ENCODE results near the gene TDO2. TPM values are rescaled to one million over a fixed set of nuclear protein-coding genes. Genes with fewer than 3 reads are reported as not detected.
A peak's percentile ranks its signal among the peaks of the same experiment; 100 is the strongest.

Gene TDO2
- total RNA-seq, 1 experiment from 2014 or later = not detected

DNA sequence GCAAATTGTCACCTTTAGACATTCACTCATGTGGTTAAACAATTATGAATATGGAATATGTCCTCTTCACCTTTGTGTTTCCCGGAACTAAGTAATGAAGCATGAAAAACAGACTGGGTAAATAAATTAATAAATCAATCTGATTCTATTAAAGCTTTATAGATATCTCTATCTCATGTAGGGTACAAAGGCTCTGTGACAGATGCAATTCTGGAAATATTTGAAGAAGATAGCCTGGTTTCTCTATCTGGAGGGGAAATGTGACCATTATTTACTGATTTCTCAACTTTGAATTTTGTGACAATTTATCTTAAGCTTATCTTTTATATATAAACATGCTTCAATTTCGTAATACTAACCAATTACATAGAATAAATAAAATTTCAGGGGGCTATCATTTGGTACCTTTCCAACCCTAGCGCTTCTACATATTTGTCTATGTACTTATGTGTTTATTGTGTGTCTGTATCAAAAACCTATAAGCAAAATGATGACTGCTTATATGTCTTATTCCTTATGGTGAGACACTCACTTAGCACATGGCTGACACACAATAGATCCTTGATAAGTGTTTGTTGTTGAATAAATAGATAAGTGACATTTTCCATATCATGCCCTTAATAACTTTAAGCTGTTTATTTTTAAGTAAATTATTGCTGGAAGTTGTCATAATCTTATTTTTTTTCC is 40.3 kb downstream of the TDO2 start:
- no peaks in the 10 kb centered on the region for H3K4me1 Mint-ChIP-seq (ENCODE audit: insufficient read depth, unreplicated experiment)
- no peak for DNase-seq (ENCODE audit: unreplicated experiment)
- no peaks in the 10 kb centered on the region for H3K36me3 Mint-ChIP-seq (ENCODE audit: insufficient read depth, unreplicated experiment)
- no TSS peak for BruUV-seq (replicated peaks)
- H3K27ac Mint-ChIP-seq (ENCODE audit: low read depth, unreplicated experiment) = no peak overlapping the region
- no peaks in the 10 kb centered on the region for H3K9me3 Mint-ChIP-seq (ENCODE audit: unreplicated experiment)
- ChIA-PET CTCF (interaction anchor here (0.6 to 2.5 kb wide), 4 partner anchors 9 to 500 kb away, joined by 3 to 20 read pairs (median 4); partner anchors contain the start of gene CTSO), POLR2A (no interaction called here)
- TF ChIP-seq, protein P1, sequence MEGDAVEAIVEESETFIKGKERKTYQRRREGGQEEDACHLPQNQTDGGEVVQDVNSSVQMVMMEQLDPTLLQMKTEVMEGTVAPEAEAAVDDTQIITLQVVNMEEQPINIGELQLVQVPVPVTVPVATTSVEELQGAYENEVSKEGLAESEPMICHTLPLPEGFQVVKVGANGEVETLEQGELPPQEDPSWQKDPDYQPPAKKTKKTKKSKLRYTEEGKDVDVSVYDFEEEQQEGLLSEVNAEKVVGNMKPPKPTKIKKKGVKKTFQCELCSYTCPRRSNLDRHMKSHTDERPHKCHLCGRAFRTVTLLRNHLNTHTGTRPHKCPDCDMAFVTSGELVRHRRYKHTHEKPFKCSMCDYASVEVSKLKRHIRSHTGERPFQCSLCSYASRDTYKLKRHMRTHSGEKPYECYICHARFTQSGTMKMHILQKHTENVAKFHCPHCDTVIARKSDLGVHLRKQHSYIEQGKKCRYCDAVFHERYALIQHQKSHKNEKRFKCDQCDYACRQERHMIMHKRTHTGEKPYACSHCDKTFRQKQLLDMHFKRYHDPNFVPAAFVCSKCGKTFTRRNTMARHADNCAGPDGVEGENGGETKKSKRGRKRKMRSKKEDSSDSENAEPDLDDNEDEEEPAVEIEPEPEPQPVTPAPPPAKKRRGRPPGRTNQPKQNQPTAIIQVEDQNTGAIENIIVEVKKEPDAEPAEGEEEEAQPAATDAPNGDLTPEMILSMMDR (IDR thresholded peaks at IDR 0.05; ENCODE audit: unreplicated experiment) = no peak
- H3K27me3 Mint-ChIP-seq (ENCODE audit: insufficient read depth, unreplicated experiment) = no peaks in the 10 kb centered on the region
- H3K4me3 Mint-ChIP-seq (ENCODE audit: unreplicated experiment) = no peak overlapping the region
- intact Hi-C loops (cut with micrococcal nuclease) = no loop called here

DNA sequence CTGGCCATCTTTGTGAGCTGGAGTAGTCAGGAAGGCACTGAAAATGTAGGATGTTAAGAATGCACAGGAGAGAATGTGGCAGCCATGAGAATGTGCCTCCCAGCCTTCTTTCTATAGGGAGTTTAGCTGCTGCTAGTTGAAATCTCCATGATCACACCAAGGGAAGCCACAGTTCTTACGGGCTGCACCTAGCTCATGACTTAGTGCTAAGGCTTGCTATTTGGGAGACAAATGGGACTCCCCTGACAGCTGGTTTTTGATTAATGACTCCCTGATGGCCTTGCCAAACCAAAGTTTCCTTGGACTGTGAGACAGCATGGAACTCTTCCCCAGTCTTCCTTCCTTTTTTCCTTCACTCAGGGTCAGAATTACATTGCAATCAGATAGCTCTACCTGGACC is 41.0 kb downstream of the TDO2 start:
- TF ChIP-seq, protein P1 (IDR thresholded peaks at IDR 0.05; ENCODE audit: unreplicated experiment) = no peak
- no peak overlapping the region for H3K4me3 Mint-ChIP-seq (ENCODE audit: unreplicated experiment)
- no peak overlapping the region for H3K27ac Mint-ChIP-seq (ENCODE audit: low read depth, unreplicated experiment)
- intact Hi-C loops (cut with micrococcal nuclease) = no loop called here
- ChIA-PET CTCF (interaction anchor here (1.4 to 2.5 kb wide), 2 partner anchors 9 to 136 kb away, joined by 3 to 20 read pairs; partner anchors contain the start of gene CTSO), POLR2A (interaction anchor here (0.7 to 0.9 kb wide), 2 partner anchors 23 to 30 kb away, joined by 3 to 4 read pairs; no protein-coding TSS in a partner anchor)
- no peaks in the 10 kb centered on the region for H3K4me1 Mint-ChIP-seq (ENCODE audit: insufficient read depth, unreplicated experiment)
- BruUV-seq (replicated peaks) = no TSS peak
- no peaks in the 10 kb centered on the region for H3K27me3 Mint-ChIP-seq (ENCODE audit: insufficient read depth, unreplicated experiment)
- no peak for DNase-seq (ENCODE audit: unreplicated experiment)
- no peaks in the 10 kb centered on the region for H3K9me3 Mint-ChIP-seq (ENCODE audit: unreplicated experiment)
- H3K36me3 Mint-ChIP-seq (ENCODE audit: insufficient read depth, unreplicated experiment) = no peaks in the 10 kb centered on the region

DNA sequence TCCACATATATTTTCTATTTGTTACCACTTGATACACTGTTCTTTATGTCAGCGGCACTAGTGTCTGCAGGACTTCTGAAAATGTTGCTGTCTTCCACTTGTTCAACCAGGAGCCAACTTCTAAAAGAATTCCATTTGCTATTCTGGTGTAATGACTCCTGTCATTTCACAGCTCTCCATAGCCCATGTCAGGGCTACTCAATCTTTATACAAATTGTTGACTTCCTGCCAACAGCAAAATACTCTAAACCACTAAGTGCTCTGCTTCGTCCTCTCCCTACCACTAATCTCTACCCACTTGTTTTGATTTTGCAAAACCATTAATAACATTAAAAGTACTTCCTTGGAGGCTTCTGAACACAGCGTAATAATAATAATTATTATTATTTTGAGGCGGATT is 43.0 kb downstream of the TDO2 start:
- H3K4me3 Mint-ChIP-seq (ENCODE audit: unreplicated experiment) = no peak overlapping the region
- BruUV-seq (replicated peaks) = no TSS peak
- H3K27ac Mint-ChIP-seq (ENCODE audit: low read depth, unreplicated experiment) = no peak overlapping the region
- H3K36me3 Mint-ChIP-seq (ENCODE audit: insufficient read depth, unreplicated experiment) = no peaks in the 10 kb centered on the region
- intact Hi-C loops (cut with micrococcal nuclease) = no loop called here
- ChIA-PET CTCF (no interaction called here), POLR2A (no interaction called here)
- H3K27me3 Mint-ChIP-seq (ENCODE audit: insufficient read depth, unreplicated experiment) = no peaks in the 10 kb centered on the region
- peak; percentile 15 for DNase-seq (ENCODE audit: unreplicated experiment)
- TF ChIP-seq, protein P1 (IDR thresholded peaks at IDR 0.05; ENCODE audit: unreplicated experiment) = no peak
- H3K4me1 Mint-ChIP-seq (ENCODE audit: insufficient read depth, unreplicated experiment) = no peaks in the 10 kb centered on the region
- H3K9me3 Mint-ChIP-seq (ENCODE audit: unreplicated experiment) = no peaks in the 10 kb centered on the region

DNA sequence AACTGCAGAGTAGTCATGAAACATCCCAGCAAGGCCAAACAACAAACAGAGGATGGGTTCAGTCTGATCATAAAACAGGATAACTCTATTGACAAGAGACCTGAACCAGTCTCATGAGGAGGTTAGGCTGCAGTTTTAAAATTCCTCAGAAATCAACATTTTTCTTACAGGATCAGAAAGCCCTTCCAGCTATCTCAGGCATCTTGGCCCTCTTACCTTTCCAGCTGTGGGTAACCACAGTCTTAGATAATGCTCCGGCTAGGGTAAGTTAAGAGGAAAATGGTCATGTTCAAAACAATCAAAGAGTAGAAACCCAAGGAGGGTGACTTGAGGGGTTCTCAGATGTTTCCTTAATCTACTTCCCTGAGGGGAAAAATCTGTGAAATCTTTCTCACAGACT is 45.0 kb downstream of the TDO2 start:
- CTCF ChIA-PET = interaction anchor here (1.2 kb wide), 1 partner anchor 140 kb away, joined by 4 read pairs; no protein-coding TSS in a partner anchor
- no peak for DNase-seq (ENCODE audit: unreplicated experiment)
- intact Hi-C loops (cut with micrococcal nuclease) = no loop called here
- POLR2A ChIA-PET = interaction anchor here (0.6 kb wide), 1 partner anchor 21 kb away, joined by 6 read pairs; no protein-coding TSS in a partner anchor
- no peak overlapping the region for H3K4me3 Mint-ChIP-seq (ENCODE audit: unreplicated experiment)
- H3K9me3 Mint-ChIP-seq (ENCODE audit: unreplicated experiment) = no peaks in the 10 kb centered on the region
- no peaks in the 10 kb centered on the region for H3K27me3 Mint-ChIP-seq (ENCODE audit: insufficient read depth, unreplicated experiment)
- no peaks in the 10 kb centered on the region for H3K36me3 Mint-ChIP-seq (ENCODE audit: insufficient read depth, unreplicated experiment)
- BruUV-seq (replicated peaks) = no TSS peak
- no peak overlapping the region for H3K27ac Mint-ChIP-seq (ENCODE audit: low read depth, unreplicated experiment)
- peaks cover 8% of the 10 kb centered on the region for H3K4me1 Mint-ChIP-seq (ENCODE audit: insufficient read depth, unreplicated experiment)
- TF ChIP-seq, protein P1 (IDR thresholded peaks at IDR 0.05; ENCODE audit: unreplicated experiment) = no peak

All from MCF 10A (cell line).